GF-D8 (cell line): ENCODE measurements around the gene GRIK4.
"Not testable (repeated sequence)": the region's sequence is repeated elsewhere in the genome, so short reads cannot be mapped to it uniquely, and the experiment has no call there.

Experiments used
- DNase-seq: peaks from one replicate; lab custom pipeline; 2025; lab: John Stamatoyannopoulos, UW

The GRIK4 gene

DNA sequence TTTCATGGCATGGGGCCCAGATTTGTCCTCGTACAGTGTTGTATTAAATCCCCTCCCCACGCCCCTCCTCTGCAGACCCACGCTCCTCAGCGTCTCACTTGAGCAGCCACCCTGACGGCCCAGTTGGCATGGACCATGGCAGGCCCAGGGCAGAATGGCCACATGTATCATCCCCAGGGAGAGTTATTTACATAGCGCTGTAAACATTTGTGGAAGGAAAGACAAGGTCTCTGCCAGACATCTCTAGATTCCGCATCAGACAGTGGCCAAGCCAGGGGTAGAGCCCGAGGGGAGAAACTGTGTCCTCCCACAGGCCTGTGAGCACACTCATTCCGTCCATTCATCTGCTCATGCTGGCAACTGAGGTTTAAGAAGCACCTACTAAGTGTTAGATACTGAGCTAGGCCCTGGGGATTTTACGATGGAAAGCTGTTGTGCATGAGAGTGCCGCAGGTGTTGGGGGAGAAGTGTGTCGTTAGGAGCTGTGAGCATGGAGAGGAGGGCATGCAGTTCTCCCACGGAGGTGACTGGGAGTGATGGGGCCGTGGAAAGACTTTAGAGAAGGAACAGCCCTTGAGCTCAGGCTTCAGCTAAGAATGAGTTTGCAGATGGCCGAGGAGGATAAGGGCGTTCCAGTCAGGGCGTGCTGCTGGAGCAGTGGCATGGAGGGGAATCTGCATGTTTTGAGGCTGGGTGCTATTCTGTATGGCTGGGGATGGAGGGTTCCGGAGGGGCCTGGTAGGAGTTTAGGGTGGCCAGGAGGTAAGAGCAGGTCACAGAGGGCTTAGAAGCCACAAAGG is 94.9 kb downstream of the GRIK4 start:
- no peak for DNase-seq

- DNase-seq = no peak
These were observed 96.5 kb downstream of the GRIK4 start for GRCh38 chr11:120608061-120608460.

- DNase-seq = no peak
These were observed 97.2 kb downstream of the GRIK4 start for GRCh38 chr11:120608760-120609211.

DNA sequence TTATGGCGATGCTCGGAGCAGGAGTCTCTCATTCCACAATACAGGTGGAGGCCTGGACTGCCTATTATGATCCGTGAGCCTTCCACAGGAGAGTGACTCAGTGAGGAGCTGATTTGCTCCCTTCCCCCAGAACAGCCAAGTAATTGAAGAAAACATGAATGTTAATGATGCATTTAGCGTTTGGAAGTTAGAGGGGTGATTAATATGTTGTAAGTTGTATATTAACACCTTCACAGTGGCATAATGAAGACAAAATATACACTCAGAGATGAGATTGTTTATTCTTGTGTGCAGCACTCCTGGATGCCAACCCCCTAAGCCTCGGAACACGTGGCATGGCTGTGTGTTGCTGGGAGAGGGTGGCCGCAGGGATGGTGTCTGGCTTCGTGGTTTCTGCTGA is 98.6 kb downstream of the GRIK4 start:
- no peak for DNase-seq

DNA sequence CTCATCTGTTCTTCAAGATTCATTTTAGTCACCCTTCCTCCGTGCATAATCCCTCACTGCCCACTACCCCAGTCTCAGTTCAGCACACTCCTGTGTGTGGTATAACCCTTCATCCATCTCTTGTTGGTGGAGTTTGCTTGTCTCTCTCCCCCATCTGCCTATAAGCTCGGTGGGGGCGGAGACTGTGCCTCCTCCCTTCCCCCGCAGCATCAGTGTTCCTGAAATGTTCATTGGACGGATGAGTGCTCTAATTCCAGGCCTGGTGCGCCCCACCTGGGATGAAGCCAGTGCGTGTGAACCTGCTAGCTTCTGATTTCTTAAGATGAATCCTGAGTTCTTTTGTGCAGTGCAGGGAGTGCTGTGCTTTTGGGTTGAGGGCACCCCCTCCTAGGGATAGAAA is 100.0 kb downstream of the GRIK4 start:
- no peak for DNase-seq

- no peak for DNase-seq
These were observed 101.1 kb downstream of the GRIK4 start for GRCh38 chr11:120612513-120613263.

DNA sequence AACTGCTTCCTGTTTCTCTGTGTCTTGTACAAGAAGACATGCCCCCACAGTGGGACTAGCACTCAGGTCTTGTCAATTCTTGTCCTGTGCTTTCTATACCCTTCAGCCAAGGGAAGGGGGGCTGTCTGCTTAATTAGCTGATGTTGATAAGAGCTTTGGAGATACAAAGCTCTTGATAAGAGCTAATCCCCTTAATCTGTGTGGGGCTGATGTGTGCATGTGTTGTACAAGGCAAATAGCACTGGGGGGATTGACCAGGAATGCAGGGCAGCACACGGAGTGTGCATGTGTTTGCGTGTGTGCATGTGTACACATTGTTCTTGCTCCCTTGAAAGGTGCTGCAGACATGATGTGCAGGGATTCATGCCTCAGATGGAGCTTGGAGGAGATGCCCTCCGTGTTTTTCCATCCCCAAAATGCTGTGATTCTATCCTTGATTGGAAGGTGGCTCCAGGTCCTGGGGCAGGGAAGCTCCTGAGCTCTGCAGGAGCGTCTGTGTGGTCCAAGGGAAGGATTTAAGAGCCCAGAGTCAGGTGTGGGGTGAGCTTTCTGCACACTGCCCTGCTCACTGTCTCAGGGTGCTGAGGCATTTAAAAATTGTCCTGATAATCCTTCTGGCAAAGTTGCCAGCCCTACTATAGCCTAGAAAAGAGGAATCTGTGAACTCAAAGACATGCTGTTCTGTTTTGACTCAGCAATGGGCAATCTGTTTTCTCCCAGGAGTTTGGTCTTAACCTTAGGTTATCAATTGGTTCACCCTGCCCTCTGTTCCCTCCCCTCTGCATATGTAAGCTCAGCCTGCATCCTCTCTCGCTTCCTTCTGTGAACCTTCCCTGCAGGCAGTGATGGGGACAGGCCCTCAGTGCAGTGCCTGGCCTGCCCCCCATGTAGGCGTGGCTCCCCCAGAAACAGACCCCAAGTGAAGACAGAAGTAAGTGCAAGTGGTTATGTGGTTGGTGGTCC is 102.0 kb downstream of the GRIK4 start:
- no peak for DNase-seq

GRCh38 chr11:120615391-120615790 is 103.8 kb downstream of the GRIK4 start:
- no peak for DNase-seq

- no peak for DNase-seq
These were observed 106.9 kb downstream of the GRIK4 start for GRCh38 chr11:120618399-120618798.

- DNase-seq = no peak
These were observed 110.8 kb downstream of the GRIK4 start for GRCh38 chr11:120622189-120622875.

DNA sequence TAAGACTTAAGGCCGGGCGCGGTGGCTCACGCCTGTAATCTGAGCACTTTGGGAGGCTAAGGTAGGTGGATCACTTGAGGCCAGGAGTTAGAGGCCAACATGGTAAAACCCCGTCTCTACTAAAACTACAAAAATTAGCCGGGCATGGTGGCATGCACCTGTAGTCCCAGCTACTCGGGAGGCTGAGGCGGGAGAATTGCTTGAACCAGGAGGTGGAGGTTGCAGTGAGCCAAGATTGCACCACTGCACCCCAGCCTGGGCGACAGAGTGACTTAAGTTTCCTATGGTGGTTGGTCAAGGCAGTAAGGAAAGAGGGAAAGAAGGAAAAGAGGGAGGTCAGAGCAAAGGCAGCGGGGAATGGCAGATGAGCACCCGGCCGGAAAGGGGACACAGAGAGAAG is 113.4 kb downstream of the GRIK4 start:
- DNase-seq = not testable (repeated sequence)

GRCh38 chr11:120625565-120625964 is 114.0 kb downstream of the GRIK4 start:
- DNase-seq = no peak

- no peak for DNase-seq
These were observed 115.2 kb downstream of the GRIK4 start for GRCh38 chr11:120626791-120627190.

- DNase-seq = no peak
These were observed 116.0 kb downstream of the GRIK4 start for GRCh38 chr11:120627327-120628163.

DNA sequence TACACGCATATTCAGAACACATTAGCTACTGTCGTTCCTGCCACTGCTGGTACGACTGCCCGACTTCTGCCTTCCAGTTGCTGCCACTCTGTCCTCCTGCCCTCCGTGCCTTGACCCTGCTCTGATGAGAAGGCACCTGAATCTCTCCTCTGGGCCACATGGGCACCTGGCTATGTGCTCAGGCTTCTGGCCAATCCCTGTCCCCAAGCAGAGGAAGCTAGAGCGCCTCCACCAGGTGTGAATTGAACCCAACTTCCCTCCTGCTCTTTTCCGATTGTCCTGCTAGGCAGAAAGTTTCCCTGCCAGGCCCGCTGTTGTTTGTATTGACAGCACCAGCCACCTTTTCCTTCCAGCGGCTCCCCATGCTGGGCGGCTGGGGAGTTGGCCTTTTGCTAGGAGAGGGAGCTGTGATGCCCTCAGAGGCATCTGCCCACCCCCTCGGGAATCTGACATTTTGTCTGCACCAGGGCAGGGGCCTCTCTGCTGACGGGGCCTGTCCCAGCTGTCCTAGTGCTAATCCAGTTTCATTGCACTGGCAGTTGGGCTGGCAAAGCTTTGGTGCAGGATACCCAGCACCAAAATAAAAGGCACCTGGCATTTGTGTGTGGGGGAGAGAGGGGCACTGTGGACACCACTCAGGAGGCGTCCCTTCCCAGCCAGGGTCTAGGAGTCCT is 118.0 kb downstream of the GRIK4 start:
- no peak for DNase-seq

DNA sequence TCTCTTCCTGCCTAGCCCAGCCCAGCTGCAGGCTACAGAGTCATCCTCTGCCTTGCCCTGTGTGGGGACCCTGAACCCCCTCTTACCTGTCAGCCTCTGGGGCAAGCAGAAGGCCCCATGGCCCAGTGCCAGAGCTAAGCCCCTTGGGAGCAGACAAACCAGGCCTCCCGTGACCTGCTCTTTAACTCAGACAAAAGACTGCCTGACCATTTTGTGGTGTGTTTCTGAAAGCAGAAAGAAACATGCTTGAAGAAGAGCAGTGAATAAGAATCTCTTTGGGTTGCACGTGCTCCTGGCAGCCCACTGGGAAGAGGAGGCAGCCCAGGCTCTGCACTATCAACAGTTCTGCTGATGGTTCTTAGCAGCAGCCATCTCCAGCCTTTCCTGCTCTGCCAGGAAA is 118.6 kb downstream of the GRIK4 start:
- no peak for DNase-seq

GRCh38 chr11:120632579-120632978 is 121.0 kb downstream of the GRIK4 start:
- DNase-seq = no peak

GRCh38 chr11:120633616-120634393 is 122.3 kb downstream of the GRIK4 start:
- DNase-seq = no peak

DNA sequence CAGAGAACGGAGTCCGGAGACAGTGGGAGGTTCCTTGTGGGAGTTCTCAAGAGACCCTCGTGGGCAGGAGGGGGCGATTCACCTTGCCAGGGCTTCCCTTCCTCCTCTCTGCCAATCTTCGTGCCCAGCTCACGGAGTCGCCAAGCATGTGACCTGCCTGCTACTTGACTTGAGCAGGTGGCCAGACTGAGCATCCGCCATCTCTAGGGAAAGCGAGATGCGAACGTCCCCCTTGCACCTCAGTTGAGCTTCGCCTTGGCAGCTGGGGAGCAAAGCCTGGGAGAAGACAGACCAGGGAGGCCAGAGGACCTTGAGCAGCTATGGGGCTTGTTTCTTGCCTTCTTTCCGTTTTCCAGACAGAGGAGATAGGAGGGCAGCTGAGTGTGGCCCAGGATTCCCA is 123.2 kb downstream of the GRIK4 start:
- no peak for DNase-seq
